HUES6 (cell line): ENCODE data around the gene CYTH1.

Source experiments
- H3K27ac ChIP-seq: 2 replicates; pipeline ENCODE4 v1.7.0; 2013; ENCODE audit warnings: low read depth, mild to moderate bottlenecking, low read length, inconsistent platforms
- H3K27me3 ChIP-seq: 2 replicates; pipeline ENCODE4 v1.6.1; 2013; ENCODE audit warnings: low read length; ENCODE audit not compliant: control insufficient read depth, insufficient read depth
- H3K36me3 ChIP-seq: 2 replicates; pipeline ENCODE4 v1.6.1; 2013; ENCODE audit warnings: low read length; ENCODE audit not compliant: control insufficient read depth, insufficient read depth
- H3K4me1 ChIP-seq: 2 replicates; pipeline ENCODE4 v1.6.1; 2013; ENCODE audit warnings: low read length; ENCODE audit not compliant: control insufficient read depth, insufficient read depth
- H3K4me3 ChIP-seq: 2 replicates; pipeline ENCODE4 v1.5.1; 2013; ENCODE audit warnings: low read depth, low read length
- H3K9ac ChIP-seq: one replicate; pipeline ENCODE4 v1.6.1; 2013; ENCODE audit warnings: mild to moderate bottlenecking, low read length
- H3K9me3 ChIP-seq: 2 replicates; pipeline ENCODE4 v1.6.1; 2013; ENCODE audit warnings: low read depth, low read length; ENCODE audit not compliant: control insufficient read depth, insufficient read depth

The CYTH1 gene

GRCh38 chr17:78652913-78653312, 129.2 kb downstream of the CYTH1 start:
- Histone ChIP-seq H3K4me1 (no peaks in the 10 kb centered on the region), H3K27ac (no peak overlapping the region), H3K27me3 (no peaks in the 10 kb centered on the region), H3K4me3 (no peak overlapping the region), H3K9ac (no peak overlapping the region), H3K36me3 (no peaks in the 10 kb centered on the region), H3K9me3 (no peaks in the 10 kb centered on the region)

GRCh38 chr17:78652024-78652423, 130.0 kb downstream of the CYTH1 start:
- H3K27ac ChIP-seq = no peak overlapping the region
- no peaks in the 10 kb centered on the region for H3K4me1 ChIP-seq
- H3K27me3 ChIP-seq = no peaks in the 10 kb centered on the region
- no peak overlapping the region for H3K9ac ChIP-seq
- H3K36me3 ChIP-seq = no peaks in the 10 kb centered on the region
- H3K9me3 ChIP-seq = no peaks in the 10 kb centered on the region
- H3K4me3 ChIP-seq = no peak overlapping the region

- H3K4me3 ChIP-seq = no peak overlapping the region
- no peaks in the 10 kb centered on the region for H3K4me1 ChIP-seq
- H3K27me3 ChIP-seq = no peaks in the 10 kb centered on the region
- no peak overlapping the region for H3K9ac ChIP-seq
- no peaks in the 10 kb centered on the region for H3K9me3 ChIP-seq
- no peak overlapping the region for H3K27ac ChIP-seq
- no peaks in the 10 kb centered on the region for H3K36me3 ChIP-seq
Measured at GRCh38 chr17:78651554-78651953, 130.5 kb downstream of the CYTH1 start.

- Histone ChIP-seq H3K4me3 (no peak overlapping the region), H3K4me1 (no peaks in the 10 kb centered on the region), H3K36me3 (no peaks in the 10 kb centered on the region), H3K27me3 (no peaks in the 10 kb centered on the region), H3K9me3 (no peaks in the 10 kb centered on the region), H3K27ac (no peak overlapping the region), H3K9ac (no peak overlapping the region)
Measured at GRCh38 chr17:78650093-78650715, 131.9 kb downstream of the CYTH1 start.

GRCh38 chr17:78648293-78648692, 133.8 kb downstream of the CYTH1 start:
- Histone ChIP-seq H3K4me3 (no peak overlapping the region), H3K36me3 (no peaks in the 10 kb centered on the region), H3K9me3 (no peaks in the 10 kb centered on the region), H3K4me1 (no peaks in the 10 kb centered on the region), H3K27ac (no peak overlapping the region), H3K9ac (no peak overlapping the region), H3K27me3 (no peaks in the 10 kb centered on the region)

GRCh38 chr17:78647032-78647431, 135.0 kb downstream of the CYTH1 start:
- Histone ChIP-seq H3K27me3 (no peaks in the 10 kb centered on the region), H3K4me1 (no peaks in the 10 kb centered on the region), H3K27ac (no peak overlapping the region), H3K9ac (no peak overlapping the region), H3K9me3 (no peaks in the 10 kb centered on the region), H3K36me3 (no peaks in the 10 kb centered on the region), H3K4me3 (no peak overlapping the region)

GRCh38 chr17:78645421-78646295, 136.4 kb downstream of the CYTH1 start:
- Histone ChIP-seq H3K4me1 (no peaks in the 10 kb centered on the region), H3K27ac (no peak overlapping the region), H3K9ac (no peak overlapping the region)

GRCh38 chr17:78644931-78645351, 137.1 kb downstream of the CYTH1 start:
- H3K27me3 ChIP-seq = no peaks in the 10 kb centered on the region
- H3K9ac ChIP-seq = no peak overlapping the region
- no peak overlapping the region for H3K4me3 ChIP-seq
- H3K27ac ChIP-seq = no peak overlapping the region
- H3K4me1 ChIP-seq = no peaks in the 10 kb centered on the region
- H3K36me3 ChIP-seq = no peaks in the 10 kb centered on the region
- H3K9me3 ChIP-seq = no peaks in the 10 kb centered on the region

More at GRCh38 chr17:78645421-78646295, 136.4 kb downstream of the CYTH1 start:
- no peaks in the 10 kb centered on the region for H3K9me3 ChIP-seq
- H3K36me3 ChIP-seq = no peaks in the 10 kb centered on the region
- no peak overlapping the region for H3K4me3 ChIP-seq
- H3K27me3 ChIP-seq = no peaks in the 10 kb centered on the region

GRCh38 chr17:78644224-78644623, 137.8 kb downstream of the CYTH1 start:
- no peak overlapping the region for H3K4me3 ChIP-seq
- no peak overlapping the region for H3K9ac ChIP-seq
- H3K4me1 ChIP-seq = no peaks in the 10 kb centered on the region
- H3K27me3 ChIP-seq = no peaks in the 10 kb centered on the region
- no peak overlapping the region for H3K27ac ChIP-seq
- H3K9me3 ChIP-seq = no peaks in the 10 kb centered on the region
- H3K36me3 ChIP-seq = no peaks in the 10 kb centered on the region

- Histone ChIP-seq H3K27ac (no peak overlapping the region), H3K9ac (no peak overlapping the region), H3K4me1 (no peaks in the 10 kb centered on the region), H3K27me3 (no peaks in the 10 kb centered on the region), H3K9me3 (no peaks in the 10 kb centered on the region), H3K36me3 (no peaks in the 10 kb centered on the region), H3K4me3 (no peak overlapping the region)
Measured at GRCh38 chr17:78643326-78643725, 138.7 kb downstream of the CYTH1 start.

GRCh38 chr17:78642707-78643106, 139.4 kb downstream of the CYTH1 start:
- Histone ChIP-seq H3K4me3 (no peak overlapping the region), H3K36me3 (no peaks in the 10 kb centered on the region), H3K27me3 (no peaks in the 10 kb centered on the region), H3K9ac (no peak overlapping the region), H3K4me1 (no peaks in the 10 kb centered on the region), H3K9me3 (no peaks in the 10 kb centered on the region), H3K27ac (no peak overlapping the region)
